Gastrocnemius medialis (tissue), 4 donors: ENCODE data around the gene EXPH5.

ENCODE experiments used
- CTCF ChIP-seq, 5 experiments: fragments of 450-650 bp in 3 of 5; fragments of 200-600 bp in 2 of 5; sonication (generic) in 2 of 5; IDR thresholded peaks in 4 of 5; conservative IDR thresholded peaks in 1 of 5; 1 replicate in 4 of 5; 2 replicates in 1 of 5; pipeline ENCODE4 v1.5.1; 2016 to 2019; ENCODE audit warnings: antibody characterized with exemption in 5 of 5, mild to moderate bottlenecking in 3 of 5, moderate library complexity in 3 of 5
- POLR2A ChIP-seq, 2 donors: fragments of 450-650 bp; IDR thresholded peaks; one replicate each; pipeline ENCODE4 v1.6.1; 2017; ENCODE audit warnings: antibody characterized with exemption in 2 of 2, mild to moderate bottlenecking in 2 of 2, moderate library complexity in 2 of 2

DNA sequence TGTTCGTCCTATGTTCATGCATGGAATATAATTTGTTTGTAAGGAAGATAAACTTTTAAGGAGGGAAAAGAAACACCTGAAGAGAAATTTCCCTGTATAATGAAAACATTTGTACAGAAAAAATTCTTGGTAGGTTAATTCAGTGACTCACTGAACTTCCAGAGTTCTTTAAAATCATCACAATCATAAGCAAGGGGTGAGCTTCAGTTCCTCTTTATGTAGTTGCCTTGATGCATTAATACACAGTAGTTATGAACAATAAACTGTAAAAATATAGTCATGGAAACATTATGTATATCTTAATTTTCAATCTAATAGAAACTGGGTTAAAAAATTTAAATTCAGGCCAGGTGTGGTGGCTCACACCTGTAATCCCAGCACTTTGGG, 125.1 kb downstream of the EXPH5 start:
- TF ChIP-seq CTCF (IDR thresholded peaks at IDR 0.05 in 4 of 5, conservative IDR thresholded peaks at IDR 0.05 in 1 of 5), result no peak
- TF ChIP-seq POLR2A (IDR thresholded peaks at IDR 0.05), result no peak
